ENCODE data around the gene ENTR1. TPM values are rescaled to one million over a fixed set of nuclear protein-coding genes. Genes with fewer than 3 reads are reported as not detected.

Gene ENTR1
- total and polyA plus RNA-seq, 10 of the 15 experiments (the other 5 are each of a cell fraction or from before 2014, with no cell fraction given), result 8.2 to 96.4 (median 41.1) TPM

DNA sequence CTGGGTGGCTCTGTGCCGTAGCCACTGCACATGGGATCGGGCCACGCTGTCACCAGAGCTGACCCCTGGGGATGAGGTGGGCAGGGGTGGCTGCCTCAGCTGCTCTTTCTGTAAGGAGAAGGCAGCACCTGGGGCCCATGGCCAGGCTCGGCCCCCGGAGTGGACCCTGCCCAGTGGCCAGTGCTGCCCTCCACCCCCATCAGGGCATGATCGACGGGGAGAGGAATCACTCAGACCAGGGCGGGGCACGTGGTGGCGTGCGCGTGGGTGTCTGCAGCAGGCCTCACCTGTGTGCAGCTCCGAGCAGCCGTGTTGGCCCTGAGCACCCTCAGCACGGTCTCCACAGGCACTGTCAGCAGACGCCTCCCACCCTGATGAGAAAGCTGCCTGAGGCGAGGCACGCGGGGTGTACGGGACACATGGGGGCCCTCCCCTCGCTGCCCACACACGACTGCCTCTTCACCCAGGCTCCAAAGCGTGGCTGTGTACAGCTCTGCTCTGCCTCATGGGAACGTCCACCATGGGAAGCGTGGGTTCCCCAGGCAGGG lies 28.4 kb downstream of the ENTR1 start:
- BruUV-seq (replicated peaks), result no TSS peak
- TF ChIP-seq POLR2A (IDR thresholded peaks at IDR 0.05; ENCODE audit: low read depth, low read length) (peak; percentile 50), WRNIP1 (IDR thresholded peaks at IDR 0.05; ENCODE audit: borderline replicate concordance, low read depth, low read length) (no peak)
- DNase-seq (ENCODE audit: low read depth, low spot score) (no peak), FAIRE-seq (no peak), ATAC-seq (no peak)
- no peaks in the 10 kb centered on the region for H3K79me2 ChIP-seq (ENCODE audit: control insufficient read depth, insufficient read depth, low read length)
- SMC1A ChIA-PET (ENCODE audit: uncharacterized antibody, unreplicated experiment), result no interaction called here
- H3K9me3 ChIP-seq (replicated peaks; ENCODE audit: control insufficient read depth, insufficient read depth, low read length), result no peaks in the 10 kb centered on the region
- H4K20me1 ChIP-seq (ENCODE audit: control insufficient read depth, insufficient read depth), result no peaks in the 10 kb centered on the region
- CTCF ChIA-PET, result no interaction called here
- POLR2A ChIA-PET, result no interaction called here
- no peaks in the 10 kb centered on the region for H3K27me3 ChIP-seq (replicated peaks in 1 of 2; ENCODE audit: control insufficient read depth in 2 of 2, insufficient read depth in 2 of 2, low read length in 1 of 2)
- no peak overlapping the region for H3K4me3 ChIP-seq
- H3K4me2 ChIP-seq (ENCODE audit: control insufficient read depth, insufficient read depth), result no peak overlapping the region
- intact Hi-C loops (cut with micrococcal nuclease; ENCODE audit: unreplicated experiment), result no loop called here
- in situ Hi-C loops (cut with MboI), result no loop called here
- no peak overlapping the region for H2AFZ ChIP-seq (ENCODE audit: control insufficient read depth, low read depth, low read length)
- no peak overlapping the region for H3K27ac ChIP-seq (ENCODE audit: control insufficient read depth, insufficient read depth)
- H3K4me1 ChIP-seq (ENCODE audit: control insufficient read depth, insufficient read depth, low read length), result no peaks in the 10 kb centered on the region
- H3K9ac ChIP-seq (ENCODE audit: control insufficient read depth, insufficient read depth, low read length), result no peak overlapping the region
- 94% methylated on average over 25 of the region's 25 CpGs for WGBS (ENCODE audit: insufficient coverage, insufficient replicate concordance, low lambda C conversion rate, missing lambda C conversion rate)
- RAD21 ChIA-PET (ENCODE audit: unreplicated experiment), result no interaction called here
- peaks cover 3 to 34% of the 10 kb centered on the region in 2 experiments; a peak in 3 of 4 replicates for H3K36me3 ChIP-seq (ENCODE audit: control insufficient read depth in 2 of 2, insufficient read depth in 2 of 2, low read length in 1 of 2)

DNA sequence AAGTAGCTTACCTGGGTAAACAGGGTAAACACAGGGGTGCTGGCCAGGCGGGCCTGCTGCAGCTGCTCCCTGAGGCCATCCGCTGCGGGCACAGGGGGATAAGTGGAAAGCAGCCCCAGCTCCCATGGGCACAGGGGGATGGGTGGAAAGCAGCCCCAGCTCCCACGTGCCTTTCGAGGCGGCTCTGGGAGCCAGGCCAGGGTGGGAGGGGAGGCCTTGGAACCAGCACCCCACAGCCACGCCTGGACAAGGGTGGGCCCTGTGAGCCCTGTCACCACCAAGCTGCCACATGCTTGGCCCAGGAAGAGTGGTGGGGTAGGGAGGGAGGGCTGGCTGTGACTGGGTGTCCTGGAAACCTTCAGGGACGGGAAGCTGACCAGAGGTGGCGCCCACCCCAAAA lies 29.1 kb downstream of the ENTR1 start:
- Histone ChIP-seq H3K4me1 (ENCODE audit: control insufficient read depth, insufficient read depth, low read length) (no peaks in the 10 kb centered on the region), H3K9ac (ENCODE audit: control insufficient read depth, insufficient read depth, low read length) (no peak overlapping the region), H3K27me3 (replicated peaks in 1 of 2; ENCODE audit: control insufficient read depth in 2 of 2, insufficient read depth in 2 of 2, low read length in 1 of 2) (no peaks in the 10 kb centered on the region), H3K9me3 (replicated peaks; ENCODE audit: control insufficient read depth, insufficient read depth, low read length) (no peaks in the 10 kb centered on the region), H3K27ac (ENCODE audit: control insufficient read depth, insufficient read depth) (no peak overlapping the region), H2AFZ (ENCODE audit: control insufficient read depth, low read depth, low read length) (no peak overlapping the region), H3K36me3 (ENCODE audit: control insufficient read depth in 2 of 2, insufficient read depth in 2 of 2, low read length in 1 of 2) (peaks cover 3 to 34% of the 10 kb centered on the region in 2 experiments; a peak in 3 of 4 replicates), H4K20me1 (ENCODE audit: control insufficient read depth, insufficient read depth) (no peaks in the 10 kb centered on the region), H3K4me2 (ENCODE audit: control insufficient read depth, insufficient read depth) (no peak overlapping the region), H3K79me2 (ENCODE audit: control insufficient read depth, insufficient read depth, low read length) (no peaks in the 10 kb centered on the region), H3K4me3 (no peak overlapping the region)
- ChIA-PET RAD21 (ENCODE audit: unreplicated experiment) (no interaction called here), SMC1A (ENCODE audit: uncharacterized antibody, unreplicated experiment) (no interaction called here), POLR2A (no interaction called here), CTCF (no interaction called here)
- in situ Hi-C loops (cut with MboI), result no loop called here
- ATAC-seq (no peak), FAIRE-seq (no peak), DNase-seq (ENCODE audit: low read depth, low spot score) (no peak)
- intact Hi-C loops (cut with micrococcal nuclease; ENCODE audit: unreplicated experiment), result no loop called here
- BruUV-seq (replicated peaks), result no TSS peak
- 87% methylated on average over 9 of the region's 9 CpGs for WGBS (ENCODE audit: insufficient coverage, insufficient replicate concordance, low lambda C conversion rate, missing lambda C conversion rate)
- no peak for TF ChIP-seq KAT2A (conservative IDR thresholded peaks at IDR 0.05; ENCODE audit: control insufficient read depth, low read depth, low read length)
- TF ChIP-seq FOXM1 (IDR thresholded peaks at IDR 0.05; ENCODE audit: low read depth, low read length), result no peak
- TF ChIP-seq, protein P1, sequence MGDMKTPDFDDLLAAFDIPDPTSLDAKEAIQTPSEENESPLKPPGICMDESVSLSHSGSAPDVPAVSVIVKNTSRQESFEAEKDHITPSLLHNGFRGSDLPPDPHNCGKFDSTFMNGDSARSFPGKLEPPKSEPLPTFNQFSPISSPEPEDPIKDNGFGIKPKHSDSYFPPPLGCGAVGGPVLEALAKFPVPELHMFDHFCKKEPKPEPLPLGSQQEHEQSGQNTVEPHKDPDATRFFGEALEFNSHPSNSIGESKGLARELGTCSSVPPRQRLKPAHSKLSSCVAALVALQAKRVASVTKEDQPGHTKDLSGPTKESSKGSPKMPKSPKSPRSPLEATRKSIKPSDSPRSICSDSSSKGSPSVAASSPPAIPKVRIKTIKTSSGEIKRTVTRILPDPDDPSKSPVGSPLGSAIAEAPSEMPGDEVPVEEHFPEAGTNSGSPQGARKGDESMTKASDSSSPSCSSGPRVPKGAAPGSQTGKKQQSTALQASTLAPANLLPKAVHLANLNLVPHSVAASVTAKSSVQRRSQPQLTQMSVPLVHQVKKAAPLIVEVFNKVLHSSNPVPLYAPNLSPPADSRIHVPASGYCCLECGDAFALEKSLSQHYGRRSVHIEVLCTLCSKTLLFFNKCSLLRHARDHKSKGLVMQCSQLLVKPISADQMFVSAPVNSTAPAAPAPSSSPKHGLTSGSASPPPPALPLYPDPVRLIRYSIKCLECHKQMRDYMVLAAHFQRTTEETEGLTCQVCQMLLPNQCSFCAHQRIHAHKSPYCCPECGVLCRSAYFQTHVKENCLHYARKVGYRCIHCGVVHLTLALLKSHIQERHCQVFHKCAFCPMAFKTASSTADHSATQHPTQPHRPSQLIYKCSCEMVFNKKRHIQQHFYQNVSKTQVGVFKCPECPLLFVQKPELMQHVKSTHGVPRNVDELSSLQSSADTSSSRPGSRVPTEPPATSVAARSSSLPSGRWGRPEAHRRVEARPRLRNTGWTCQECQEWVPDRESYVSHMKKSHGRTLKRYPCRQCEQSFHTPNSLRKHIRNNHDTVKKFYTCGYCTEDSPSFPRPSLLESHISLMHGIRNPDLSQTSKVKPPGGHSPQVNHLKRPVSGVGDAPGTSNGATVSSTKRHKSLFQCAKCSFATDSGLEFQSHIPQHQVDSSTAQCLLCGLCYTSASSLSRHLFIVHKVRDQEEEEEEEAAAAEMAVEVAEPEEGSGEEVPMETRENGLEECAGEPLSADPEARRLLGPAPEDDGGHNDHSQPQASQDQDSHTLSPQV (IDR thresholded peaks at IDR 0.05), result no peak
- TF ChIP-seq, protein P2, sequence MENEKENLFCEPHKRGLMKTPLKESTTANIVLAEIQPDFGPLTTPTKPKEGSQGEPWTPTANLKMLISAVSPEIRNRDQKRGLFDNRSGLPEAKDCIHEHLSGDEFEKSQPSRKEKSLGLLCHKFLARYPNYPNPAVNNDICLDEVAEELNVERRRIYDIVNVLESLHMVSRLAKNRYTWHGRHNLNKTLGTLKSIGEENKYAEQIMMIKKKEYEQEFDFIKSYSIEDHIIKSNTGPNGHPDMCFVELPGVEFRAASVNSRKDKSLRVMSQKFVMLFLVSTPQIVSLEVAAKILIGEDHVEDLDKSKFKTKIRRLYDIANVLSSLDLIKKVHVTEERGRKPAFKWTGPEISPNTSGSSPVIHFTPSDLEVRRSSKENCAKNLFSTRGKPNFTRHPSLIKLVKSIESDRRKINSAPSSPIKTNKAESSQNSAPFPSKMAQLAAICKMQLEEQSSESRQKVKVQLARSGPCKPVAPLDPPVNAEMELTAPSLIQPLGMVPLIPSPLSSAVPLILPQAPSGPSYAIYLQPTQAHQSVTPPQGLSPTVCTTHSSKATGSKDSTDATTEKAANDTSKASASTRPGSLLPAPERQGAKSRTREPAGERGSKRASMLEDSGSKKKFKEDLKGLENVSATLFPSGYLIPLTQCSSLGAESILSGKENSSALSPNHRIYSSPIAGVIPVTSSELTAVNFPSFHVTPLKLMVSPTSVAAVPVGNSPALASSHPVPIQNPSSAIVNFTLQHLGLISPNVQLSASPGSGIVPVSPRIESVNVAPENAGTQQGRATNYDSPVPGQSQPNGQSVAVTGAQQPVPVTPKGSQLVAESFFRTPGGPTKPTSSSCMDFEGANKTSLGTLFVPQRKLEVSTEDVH (IDR thresholded peaks at IDR 0.05; ENCODE audit: low read depth, partially characterized antibody), result no peak
- no peak for TF ChIP-seq HDAC6 (IDR thresholded peaks at IDR 0.05; ENCODE audit: unreplicated experiment)
- TF ChIP-seq PAX8 (IDR thresholded peaks at IDR 0.05), result no peak
- no peak for TF ChIP-seq POLR2A (IDR thresholded peaks at IDR 0.05; ENCODE audit: low read depth, low read length)
- TF ChIP-seq IKZF2 (IDR thresholded peaks at IDR 0.05), result no peak
- TF ChIP-seq EP300 (IDR thresholded peaks at IDR 0.05; ENCODE audit: borderline replicate concordance in 1 of 2, control insufficient read depth in 1 of 2, low read depth in 2 of 2, low read length in 2 of 2), result no peak

All from GM12878 (cell line).